Peyer's patch (tissue), 4 donors: ENCODE measurements around the gene TMEM184A.

Source experiments
- CTCF ChIP-seq, 6 experiments: fragments of 450-650 bp in 4 of 6; fragments of 200-600 bp in 2 of 6; sonication (generic) in 1 of 6; IDR thresholded peaks; one replicate each; pipeline ENCODE4 v1.5.1; 2017 to 2019; ENCODE audit warnings: antibody characterized with exemption in 6 of 6, mild to moderate bottlenecking in 3 of 6, moderate library complexity in 1 of 6
- POLR2A ChIP-seq, 2 donors: fragments of 450-650 bp; IDR thresholded peaks; one replicate each; pipeline ENCODE4 v1.5.1; 2017; ENCODE audit warnings: antibody characterized with exemption in 2 of 2, mild to moderate bottlenecking in 2 of 2, moderate library complexity in 2 of 2

DNA sequence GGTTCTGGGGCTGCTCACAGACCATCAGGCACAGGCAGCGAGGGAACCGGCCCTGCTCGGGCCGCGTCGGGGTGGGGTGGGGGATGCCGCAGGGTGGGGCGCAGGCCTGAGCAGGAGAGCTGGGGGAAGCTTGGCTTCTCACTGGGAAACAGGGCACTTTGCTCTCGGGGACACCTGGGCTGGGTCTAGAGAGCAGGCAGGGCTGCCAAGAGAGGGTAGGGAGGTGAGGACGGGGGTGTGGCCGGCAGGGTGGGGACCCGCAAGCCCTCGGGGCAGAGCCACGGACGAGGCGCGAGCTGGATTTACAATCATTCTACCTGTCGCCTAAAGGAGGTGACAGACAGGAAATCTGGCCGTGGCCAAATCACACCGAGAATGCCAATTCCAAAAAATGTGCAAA lies 62.9 kb downstream of the TMEM184A start:
- TF ChIP-seq POLR2A (IDR thresholded peaks at IDR 0.05) (no peak), CTCF (IDR thresholded peaks at IDR 0.05) (no peak)
